Tibial artery (tissue), 4 donors: ENCODE measurements around the gene NCKAP5.

Source experiments
- DNase-seq, 2 donors: peaks; one replicate each; pipeline ENCODE4 v3.0.0-alpha.2; 2019
- H3K27ac ChIP-seq, 2 donors: fragments of 200-600 bp; sonication (generic) in 1 of 2; 1 replicate in 1 of 2; 2 replicates in 1 of 2; pipeline ENCODE4 v1.5.1; 2018 to 2019; ENCODE audit warnings: mild to moderate bottlenecking in 1 of 2
- H3K27me3 ChIP-seq, 2 donors: fragments of 200-600 bp; sonication (generic) in 1 of 2; one replicate each; pipeline versions ENCODE4 v1.5.1 to v1.6.0; 2016 to 2019
- H3K36me3 ChIP-seq, 3 donors: fragments of 200-600 bp; sonication (generic) in 2 of 3; one replicate each; pipeline ENCODE4 v1.5.1; 2016 to 2019; ENCODE audit warnings: mild to moderate bottlenecking in 2 of 3
- H3K4me1 ChIP-seq, 4 donors: fragments of 200-600 bp; sonication (generic) in 2 of 4; 1 replicate in 3 of 4; 2 replicates in 1 of 4; pipeline ENCODE4 v1.5.1; 2016 to 2019
- H3K4me3 ChIP-seq, 2 donors: fragments of 200-600 bp; sonication (generic) in 1 of 2; 1 replicate in 1 of 2; 2 replicates in 1 of 2; pipeline ENCODE4 v1.5.1; 2018 to 2019; ENCODE audit warnings: mild to moderate bottlenecking in 2 of 2
- H3K9me3 ChIP-seq, 3 donors: fragments of 200-600 bp; sonication (generic) in 1 of 3; one replicate each; pipeline ENCODE4 v1.5.1; 2016 to 2019
- intact Hi-C: fragments of 100-400 bp; cut with DNase I; formaldehyde crosslinking; loops from one replicate; pipeline ENCODE4 v1.15.0; 2023; ENCODE audit warnings: low total_unique reads
- TF ChIP-seq, protein P1 (sequence below), 2 experiments: fragments of 200-600 bp in 1 of 2; fragments of 450-650 bp in 1 of 2; IDR thresholded peaks; one replicate each; pipeline ENCODE4 v1.5.1; 2017 to 2019; ENCODE audit warnings: antibody characterized with exemption in 2 of 2, mild to moderate bottlenecking in 1 of 2, moderate library complexity in 1 of 2

NCKAP5 gene

DNA sequence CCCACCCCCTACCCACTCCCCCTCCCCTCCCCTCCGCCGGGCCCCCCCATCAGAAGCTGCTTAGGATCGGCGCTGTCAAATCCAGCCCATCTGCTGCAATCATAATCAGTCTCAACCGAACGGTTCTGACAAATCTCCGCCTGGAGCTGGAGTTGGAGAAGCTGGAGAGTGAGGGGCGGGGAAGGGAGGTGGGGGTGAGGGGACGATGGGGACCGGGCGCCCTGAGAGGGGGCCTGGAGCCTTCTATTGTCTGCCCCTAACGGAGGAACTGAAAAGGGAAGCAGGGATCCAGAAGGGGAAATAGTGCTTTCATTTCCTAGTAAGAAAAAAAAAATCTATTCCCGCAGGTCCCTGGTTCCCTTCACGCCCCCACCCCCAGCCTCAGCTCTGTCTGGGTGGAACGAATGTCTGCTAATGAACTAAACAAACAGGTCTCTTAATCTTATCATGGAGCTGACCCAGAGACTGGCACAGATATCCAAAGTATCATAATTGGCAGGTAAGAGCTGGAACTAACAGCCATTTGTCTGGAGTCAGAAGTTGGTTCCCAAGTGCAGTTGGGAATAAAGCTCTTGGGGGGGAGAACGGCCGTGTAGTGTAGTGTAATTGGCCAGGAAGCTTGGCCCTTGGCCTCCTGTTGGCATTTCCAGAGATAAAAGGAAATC is 301.2 kb downstream of the NCKAP5 start:
- TF ChIP-seq, protein P1, sequence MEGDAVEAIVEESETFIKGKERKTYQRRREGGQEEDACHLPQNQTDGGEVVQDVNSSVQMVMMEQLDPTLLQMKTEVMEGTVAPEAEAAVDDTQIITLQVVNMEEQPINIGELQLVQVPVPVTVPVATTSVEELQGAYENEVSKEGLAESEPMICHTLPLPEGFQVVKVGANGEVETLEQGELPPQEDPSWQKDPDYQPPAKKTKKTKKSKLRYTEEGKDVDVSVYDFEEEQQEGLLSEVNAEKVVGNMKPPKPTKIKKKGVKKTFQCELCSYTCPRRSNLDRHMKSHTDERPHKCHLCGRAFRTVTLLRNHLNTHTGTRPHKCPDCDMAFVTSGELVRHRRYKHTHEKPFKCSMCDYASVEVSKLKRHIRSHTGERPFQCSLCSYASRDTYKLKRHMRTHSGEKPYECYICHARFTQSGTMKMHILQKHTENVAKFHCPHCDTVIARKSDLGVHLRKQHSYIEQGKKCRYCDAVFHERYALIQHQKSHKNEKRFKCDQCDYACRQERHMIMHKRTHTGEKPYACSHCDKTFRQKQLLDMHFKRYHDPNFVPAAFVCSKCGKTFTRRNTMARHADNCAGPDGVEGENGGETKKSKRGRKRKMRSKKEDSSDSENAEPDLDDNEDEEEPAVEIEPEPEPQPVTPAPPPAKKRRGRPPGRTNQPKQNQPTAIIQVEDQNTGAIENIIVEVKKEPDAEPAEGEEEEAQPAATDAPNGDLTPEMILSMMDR (IDR thresholded peaks at IDR 0.05): no peak
- intact Hi-C loops: no loop called here
- no peaks in the 10 kb centered on the region for H3K36me3 ChIP-seq
- no peak overlapping the region for H3K27ac ChIP-seq
- peak overlapping the region; percentile 25 to 37 for H3K4me3 ChIP-seq
- no peak for DNase-seq
- peaks cover 0 to 24% of the 10 kb centered on the region in 2 donors for H3K27me3 ChIP-seq
- H3K9me3 ChIP-seq: no peaks in the 10 kb centered on the region
- H3K4me1 ChIP-seq: peaks cover 0 to 20% (median 15%) of the 10 kb centered on the region in 4 donors

DNA sequence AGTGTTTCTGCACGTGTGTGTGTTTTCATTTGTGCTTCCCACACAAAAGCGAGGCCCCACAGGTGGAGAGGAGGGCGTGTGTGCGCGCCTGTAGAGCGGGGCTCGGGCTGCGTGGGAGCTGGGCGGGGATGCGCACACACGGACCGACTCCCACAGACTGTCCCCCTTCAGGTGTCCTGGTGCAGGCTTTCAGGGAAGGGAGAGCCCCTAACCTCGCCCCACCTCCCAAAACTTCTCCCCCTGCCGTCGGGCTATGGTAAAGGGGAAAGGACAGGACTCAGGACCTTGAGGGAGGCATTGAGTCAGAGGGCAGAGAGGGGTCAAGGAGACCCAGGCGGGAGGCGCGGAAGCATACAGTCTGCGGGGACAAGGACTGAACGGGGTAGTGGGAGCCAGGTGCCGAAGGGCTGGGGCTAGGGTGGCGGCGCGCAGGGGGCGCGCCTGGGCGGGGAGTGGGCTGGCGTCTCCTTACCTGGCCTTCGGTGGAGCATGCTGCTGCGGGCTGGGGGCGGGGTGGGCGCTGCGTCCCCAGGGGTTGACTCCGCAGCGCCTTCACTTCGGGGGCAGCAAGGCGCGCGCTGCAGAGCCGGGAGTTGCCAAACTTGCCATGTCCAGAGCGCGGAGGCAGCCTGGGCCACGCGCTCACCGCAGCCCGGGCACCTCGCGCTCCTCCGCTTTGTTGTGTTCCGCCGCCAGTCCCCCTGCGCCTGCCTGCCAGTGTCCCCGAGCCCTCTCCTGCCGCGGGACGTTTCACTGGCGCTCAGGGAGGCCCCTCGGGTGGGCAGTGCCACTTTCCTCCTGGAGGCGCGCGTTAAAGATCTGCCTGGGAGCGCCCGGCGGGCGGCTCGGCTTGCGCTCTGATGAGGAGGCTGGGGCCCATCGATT is 302.0 kb downstream of the NCKAP5 start:
- no peaks in the 10 kb centered on the region for H3K9me3 ChIP-seq
- H3K36me3 ChIP-seq: no peaks in the 10 kb centered on the region
- TF ChIP-seq, protein P1 (IDR thresholded peaks at IDR 0.05): no peak
- intact Hi-C loops: no loop called here
- peak overlapping the region; percentile 25 to 37 for H3K4me3 ChIP-seq
- H3K27ac ChIP-seq: no peak overlapping the region
- peaks cover 0 to 24% of the 10 kb centered on the region in 2 donors for H3K27me3 ChIP-seq
- peaks cover 0 to 20% (median 15%) of the 10 kb centered on the region in 4 donors for H3K4me1 ChIP-seq
- no peak for DNase-seq

DNA sequence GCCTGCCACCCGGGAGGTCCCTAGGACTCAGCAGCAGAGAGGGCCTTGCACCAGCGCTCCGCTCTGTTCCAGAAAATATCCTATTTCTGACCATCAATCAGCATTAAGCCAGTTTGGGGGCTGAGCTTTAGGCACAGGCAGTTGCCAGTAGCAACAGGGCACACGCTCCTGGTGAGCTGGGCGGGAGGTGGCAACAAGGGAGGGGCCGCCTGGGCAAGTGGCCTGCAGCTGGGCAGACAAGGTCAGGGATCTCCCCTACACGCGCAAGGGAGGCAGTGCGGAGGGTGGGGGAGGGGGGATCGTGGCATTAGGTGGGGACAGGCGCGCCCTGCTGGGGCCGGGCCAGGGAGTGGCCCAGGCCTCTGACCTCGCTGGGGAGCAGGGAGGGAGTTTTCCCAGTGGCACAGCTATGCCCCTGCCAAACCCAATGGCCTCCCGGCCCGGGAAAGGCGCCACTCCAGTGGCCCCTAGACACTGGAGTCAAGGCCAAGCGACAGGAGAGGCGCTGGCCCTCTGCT is 302.8 kb downstream of the NCKAP5 start:
- Histone ChIP-seq H3K36me3 (no peaks in the 10 kb centered on the region), H3K4me3 (peak overlapping the region in 1 of 2 donors; percentile 37), H3K27me3 (peaks cover 0 to 24% of the 10 kb centered on the region in 2 donors), H3K27ac (no peak overlapping the region), H3K4me1 (peaks cover 0 to 20% (median 15%) of the 10 kb centered on the region in 4 donors), H3K9me3 (no peaks in the 10 kb centered on the region)
- TF ChIP-seq, protein P1 (IDR thresholded peaks at IDR 0.05): no peak
- intact Hi-C loops: no loop called here
- DNase-seq: no peak

DNA sequence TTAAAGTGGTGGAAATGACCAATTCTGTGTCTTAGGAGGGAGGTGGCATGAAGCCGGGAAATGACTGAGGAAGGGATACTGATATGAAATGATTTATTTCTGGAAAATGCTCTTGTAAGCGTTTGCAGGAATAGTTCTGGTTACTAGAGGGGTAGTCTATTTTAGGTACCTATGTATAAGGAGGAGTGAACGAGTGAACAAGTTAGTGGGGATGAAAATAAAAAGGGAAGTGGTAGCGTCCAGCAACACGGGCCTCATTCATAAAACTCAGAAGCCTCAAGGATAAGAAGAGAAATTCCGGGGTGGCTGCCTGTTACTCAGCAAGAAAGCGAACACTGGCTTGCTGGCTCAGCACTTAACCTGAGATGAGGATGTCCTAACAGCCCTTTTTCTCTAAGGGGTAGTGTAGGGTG is 303.3 kb downstream of the NCKAP5 start:
- Histone ChIP-seq H3K36me3 (no peaks in the 10 kb centered on the region), H3K27ac (no peak overlapping the region), H3K9me3 (no peaks in the 10 kb centered on the region), H3K27me3 (peaks cover 0 to 24% of the 10 kb centered on the region in 2 donors), H3K4me3 (peak overlapping the region in 1 of 2 donors; percentile 37), H3K4me1 (peaks cover 0 to 20% (median 15%) of the 10 kb centered on the region in 4 donors)
- TF ChIP-seq, protein P1 (IDR thresholded peaks at IDR 0.05): no peak
- intact Hi-C loops: no loop called here
- no peak for DNase-seq

DNA sequence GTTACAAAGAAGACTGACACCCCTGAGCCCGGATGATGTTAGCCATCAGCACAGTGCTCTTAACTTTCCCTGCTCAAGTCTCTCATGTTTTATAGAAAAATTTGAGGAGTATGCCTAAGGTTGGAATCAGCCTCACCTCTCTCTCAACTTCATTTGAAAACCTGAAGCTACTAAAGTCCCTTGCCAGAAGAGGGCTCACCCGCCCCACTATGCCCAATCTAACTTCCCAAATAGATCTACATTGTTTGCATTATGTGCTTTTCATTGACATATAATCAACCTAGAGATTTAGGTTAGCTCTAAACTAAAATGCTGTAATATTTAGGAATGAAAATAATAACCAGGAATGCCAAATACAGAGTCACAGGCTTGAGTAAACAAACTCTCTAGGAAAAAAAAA is 305.4 kb downstream of the NCKAP5 start:
- TF ChIP-seq, protein P1 (IDR thresholded peaks at IDR 0.05): no peak
- no peak for DNase-seq
- H3K27ac ChIP-seq: no peak overlapping the region
- peaks cover 0 to 20% (median 15%) of the 10 kb centered on the region in 4 donors for H3K4me1 ChIP-seq
- no peaks in the 10 kb centered on the region for H3K36me3 ChIP-seq
- H3K4me3 ChIP-seq: no peak overlapping the region
- peaks cover 0 to 24% of the 10 kb centered on the region in 2 donors for H3K27me3 ChIP-seq
- no peaks in the 10 kb centered on the region for H3K9me3 ChIP-seq
- intact Hi-C loops: no loop called here
